Heart right ventricle (tissue), 16 donors: Measurements from ENCODE around the gene KLF3. TPM values are rescaled to one million over a fixed set of nuclear protein-coding genes. Genes with fewer than 3 reads are reported as not detected.

ENCODE experiments used
- ATAC-seq, 8 donors: fragments of 200-7000 bp; cut with Tn5 transposase; one replicate each; pipeline ENCODE4 v1.9.1; 2020; ENCODE audit warnings: mild to moderate bottlenecking in 8 of 8, moderate library complexity in 8 of 8, moderate number of reproducible peaks in 1 of 8
- DNase-seq, 2 donors: peaks; one replicate each; pipeline ENCODE4 v3.0.0-alpha.2; 2020
- H3K27ac ChIP-seq, 10 donors: fragments of 200-600 bp; sonication (generic) in 2 of 10; one replicate each; pipeline versions ENCODE4 v1.5.0 to v1.8.0; 2020 to 2022; ENCODE audit warnings: mild to moderate bottlenecking in 3 of 10
- H3K27me3 ChIP-seq, 7 donors: fragments of 200-600 bp; one replicate each; pipeline ENCODE4 v1.8.0; 2021 to 2022; ENCODE audit warnings: mild to moderate bottlenecking in 2 of 7
- H3K36me3 ChIP-seq, 9 donors: fragments of 200-600 bp; sonication (generic) in 1 of 9; one replicate each; pipeline versions ENCODE4 v1.5.0 to v1.8.0; 2020 to 2022; ENCODE audit warnings: mild to moderate bottlenecking in 2 of 9
- H3K4me1 ChIP-seq, 9 donors: fragments of 200-600 bp; sonication (generic) in 1 of 9; one replicate each; pipeline versions ENCODE4 v1.5.0 to v1.8.0; 2020 to 2022; ENCODE audit warnings: mild to moderate bottlenecking in 4 of 9
- H3K4me3 ChIP-seq, 10 donors: fragments of 200-600 bp; sonication (generic) in 2 of 10; one replicate each; pipeline versions ENCODE4 v1.5.0 to v1.8.0; 2020 to 2022; ENCODE audit warnings: mild to moderate bottlenecking in 7 of 10, moderate library complexity in 2 of 10
- H3K9me3 ChIP-seq, 11 donors: fragments of 200-600 bp in 10 of 11; sonication (generic) in 2 of 11; one replicate each; pipeline versions ENCODE4 v1.5.0 to v1.8.0; 2013 to 2022; ENCODE audit warnings: mild to moderate bottlenecking in 2 of 11, control low read depth in 1 of 11, moderate library complexity in 1 of 11
- whole genome bisulfite sequencing, 2 donors: extraction: QIAGEN DNeasy Blood & Tissue Kit; methylation state at CpG; one replicate each; pipeline ENCODE4 v1.1.7; 2013; ENCODE audit warnings: inconsistent platforms in 1 of 2; 5-methylcytosine and 5-hydroxymethylcytosine counted together
- intact Hi-C, 10 donors: fragments of 100-400 bp; cut with DNase I; formaldehyde crosslinking; loops; one replicate each; pipeline versions ENCODE4 v1.11.1 to v1.14.2; 2022
- polyA plus RNA-seq, 2 donors: library from polyadenylated mRNA; stranded (reverse); fragments of 200-250 nt; gene quantifications; one replicate each; pipeline ENCODE4 v1.2.3, GENCODE V29; 2013
- total RNA-seq, 10 donors: library from RNA; stranded (reverse); fragmentation: NEBNext Ultra II Directional in 3 of 10; extraction: Animal tissue kit (Norgen Biotek cat#: 25700) in 3 of 10; gene quantifications; one replicate each; pipeline versions ENCODE4 v1.2.1 to v1.2.4, GENCODE V29; 2021 to 2023
- TF ChIP-seq, protein P1 (sequence below), 9 donors: fragments of 200-600 bp; sonication (generic) in 2 of 9; IDR thresholded peaks; one replicate each; pipeline versions ENCODE4 v1.5.0 to v1.8.0; 2021 to 2022; ENCODE audit warnings: antibody characterized with exemption in 9 of 9, mild to moderate bottlenecking in 5 of 9, moderate library complexity in 1 of 9
- donor health status: Arrhythmogenic right ventricular cardiomyopathy.
- donor health status: ischemic (EF 13 %, LVEDD 7.1; RV severe dilation, severe dysfunction).
- donor health status: healthy with polysubstance abuse.
- donor health status: DM: no; HTN: yes; CAD: no.
- donor health status: DM: no; HTN: no; CAD: no.
- donor health status: ischemic (EF 25% LVEDD 6.9; RV normal size, moderate dysfunction).
- donor health status: ischemic (EF 25% LVEDD 5.7; RV mildly dilated, moderate dysfunction).
- donor health status: healthy.
- donor health status: DM: yes; HTN: yes; CAD: no.
- donor health status: Ischemic cardiomyopathy.
- donor health status: ischemic (EF 35%, LVEDD 5.7; RV mildly dilated, moderate dysfunction).
- donor health status: nonischemic (EF 11% LVEDD 7.7; RV severe dilation, severe dysfunction).
- donor health status: DM: yes; HTN: yes; CAD: no.
- donor health status: PGD.
- donor health status: ischemic (EF 29% LVEDD 5.4; RV normal size, mild dysfunction).
- donor health status: nonischemic (EF 23%, LVEDD 6.1; RV moderate dilation, normal function).

Gene KLF3
- total and polyA plus RNA-seq, 12 donors, result 9.9 to 25.1 (median 19.4) TPM

DNA sequence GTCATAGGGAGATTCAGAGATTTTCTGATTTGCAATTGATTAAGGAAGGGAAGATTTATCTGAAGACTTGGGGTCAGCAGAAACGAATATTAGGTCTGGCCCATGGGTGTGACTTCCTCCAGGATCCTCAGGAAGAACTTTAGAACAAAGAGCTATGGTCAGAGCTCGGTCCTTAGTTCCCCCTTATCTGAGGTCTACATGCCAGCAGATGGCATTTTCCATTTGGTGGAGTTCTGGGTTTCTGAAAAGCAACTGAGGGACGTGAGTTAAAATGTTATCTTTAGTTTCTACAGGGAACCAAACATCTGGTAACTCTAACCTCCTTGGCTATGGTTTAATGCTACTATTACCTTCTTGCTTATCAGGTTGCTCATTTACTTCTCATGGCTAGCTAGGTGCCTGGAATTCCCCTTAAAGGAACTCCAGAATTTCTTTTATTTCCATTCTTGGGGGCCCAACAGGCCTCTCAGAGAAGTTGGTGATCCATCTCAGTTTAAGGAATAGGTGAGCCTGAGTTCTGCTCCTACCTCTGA is 40.7 kb downstream of the KLF3 start:
- TF ChIP-seq, protein P1, sequence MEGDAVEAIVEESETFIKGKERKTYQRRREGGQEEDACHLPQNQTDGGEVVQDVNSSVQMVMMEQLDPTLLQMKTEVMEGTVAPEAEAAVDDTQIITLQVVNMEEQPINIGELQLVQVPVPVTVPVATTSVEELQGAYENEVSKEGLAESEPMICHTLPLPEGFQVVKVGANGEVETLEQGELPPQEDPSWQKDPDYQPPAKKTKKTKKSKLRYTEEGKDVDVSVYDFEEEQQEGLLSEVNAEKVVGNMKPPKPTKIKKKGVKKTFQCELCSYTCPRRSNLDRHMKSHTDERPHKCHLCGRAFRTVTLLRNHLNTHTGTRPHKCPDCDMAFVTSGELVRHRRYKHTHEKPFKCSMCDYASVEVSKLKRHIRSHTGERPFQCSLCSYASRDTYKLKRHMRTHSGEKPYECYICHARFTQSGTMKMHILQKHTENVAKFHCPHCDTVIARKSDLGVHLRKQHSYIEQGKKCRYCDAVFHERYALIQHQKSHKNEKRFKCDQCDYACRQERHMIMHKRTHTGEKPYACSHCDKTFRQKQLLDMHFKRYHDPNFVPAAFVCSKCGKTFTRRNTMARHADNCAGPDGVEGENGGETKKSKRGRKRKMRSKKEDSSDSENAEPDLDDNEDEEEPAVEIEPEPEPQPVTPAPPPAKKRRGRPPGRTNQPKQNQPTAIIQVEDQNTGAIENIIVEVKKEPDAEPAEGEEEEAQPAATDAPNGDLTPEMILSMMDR (IDR thresholded peaks at IDR 0.05), result no peak
- DNase-seq, result no peak
- ATAC-seq, result no peak
- Histone ChIP-seq H3K27ac (no peak overlapping the region), H3K4me1 (peaks cover 0 to 22% (median 12%) of the 10 kb centered on the region in 9 donors), H3K9me3 (no peaks in the 10 kb centered on the region), H3K27me3 (no peaks in the 10 kb centered on the region), H3K36me3 (peaks cover 0 to 6% (median 0%) of the 10 kb centered on the region in 9 donors), H3K4me3 (no peak overlapping the region)
- 52 to 69% methylated on average over 3 of the region's 3 CpGs for WGBS, 2 donors
- intact Hi-C loops, result no loop called here

DNA sequence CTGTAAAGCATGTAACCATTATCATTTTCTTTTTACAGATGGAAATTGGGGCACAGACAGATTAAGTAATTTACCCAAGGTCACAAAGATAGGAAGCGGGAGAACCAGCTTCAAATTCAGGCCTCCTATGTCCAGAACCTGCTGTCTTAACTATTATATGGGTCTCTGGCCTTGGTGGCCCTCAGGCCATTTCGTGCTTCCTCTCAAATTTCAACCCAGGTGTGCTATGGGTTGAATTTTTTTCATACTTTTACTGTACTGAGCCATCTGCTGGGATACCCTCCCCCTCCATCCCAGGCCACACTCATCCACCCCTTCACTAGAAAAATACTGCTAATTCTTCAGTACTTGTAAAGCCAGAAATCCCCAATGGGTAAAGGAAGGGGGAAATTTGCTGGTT is 42.3 kb downstream of the KLF3 start:
- Histone ChIP-seq H3K4me3 (no peak overlapping the region), H3K36me3 (no peaks in the 10 kb centered on the region), H3K27me3 (no peaks in the 10 kb centered on the region), H3K9me3 (no peaks in the 10 kb centered on the region), H3K4me1 (peaks cover 0 to 22% (median 12%) of the 10 kb centered on the region in 9 donors), H3K27ac (no peak overlapping the region)
- no peak for ATAC-seq
- DNase-seq, result no peak
- TF ChIP-seq, protein P1 (IDR thresholded peaks at IDR 0.05), result no peak
- intact Hi-C loops, result no loop called here
- WGBS, 2 donors, result 88 to 95% methylated on average over 2 of the region's 2 CpGs

DNA sequence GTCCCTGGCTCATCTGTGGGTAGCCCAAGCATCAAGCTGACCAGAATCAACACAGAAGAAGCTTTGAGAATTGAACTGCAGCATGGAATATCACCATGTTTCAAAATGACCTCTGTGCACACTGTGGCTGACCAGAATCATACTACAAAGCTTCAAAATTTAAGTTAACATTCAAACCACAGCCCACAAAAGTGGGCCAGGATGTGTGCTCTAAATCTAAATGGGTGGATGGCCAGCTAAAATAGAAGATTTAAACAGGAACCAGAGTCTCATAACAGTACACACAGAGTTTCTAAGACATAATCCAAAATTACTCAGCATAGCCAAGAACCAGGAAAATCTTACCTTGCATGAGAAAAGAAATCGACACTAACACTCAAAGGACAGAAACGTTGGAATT is 46.1 kb downstream of the KLF3 start:
- DNase-seq (no peak), ATAC-seq (no peak)
- H3K36me3 ChIP-seq, result no peaks in the 10 kb centered on the region
- no peak overlapping the region for H3K4me3 ChIP-seq
- WGBS, 2 donors, result 90 to 96% methylated on average over 2 of the region's 2 CpGs
- peaks cover 0 to 2% (median 0%) of the 10 kb centered on the region in 9 donors for H3K4me1 ChIP-seq
- intact Hi-C loops, result no loop called here
- H3K27ac ChIP-seq, result no peak overlapping the region
- H3K9me3 ChIP-seq, result peaks cover 0 to 12% (median 0%) of the 10 kb centered on the region in 11 donors
- TF ChIP-seq, protein P1 (IDR thresholded peaks at IDR 0.05), result no peak
- no peaks in the 10 kb centered on the region for H3K27me3 ChIP-seq

DNA sequence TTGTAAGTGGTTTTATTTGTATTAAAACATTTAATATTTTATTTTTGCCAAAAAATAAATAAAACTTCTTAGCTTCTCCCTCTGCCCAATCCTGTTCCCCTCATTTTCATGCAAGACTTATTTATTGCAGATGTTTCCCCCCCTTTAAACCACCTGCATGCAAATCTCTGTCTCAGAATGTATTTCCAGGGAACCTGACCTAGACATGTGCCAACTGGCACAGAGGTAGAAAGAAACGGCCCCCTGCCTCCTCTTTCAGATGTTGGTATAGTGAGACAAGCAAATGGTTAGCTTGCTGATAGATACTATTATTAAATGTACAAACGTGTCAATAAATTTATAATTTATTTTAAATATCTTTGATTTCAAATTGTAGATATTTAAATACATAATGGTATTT is 47.1 kb downstream of the KLF3 start:
- Histone ChIP-seq H3K9me3 (peaks cover 0 to 12% (median 0%) of the 10 kb centered on the region in 11 donors), H3K36me3 (no peaks in the 10 kb centered on the region), H3K4me1 (no peaks in the 10 kb centered on the region), H3K4me3 (no peak overlapping the region), H3K27me3 (no peaks in the 10 kb centered on the region), H3K27ac (no peak overlapping the region)
- DNase-seq (no peak), ATAC-seq (no peak)
- 83 to 92% methylated on average over 2 of the region's 2 CpGs for WGBS, 2 donors
- intact Hi-C loops, result no loop called here
- TF ChIP-seq, protein P1 (IDR thresholded peaks at IDR 0.05), result no peak
